BE2C (cell line): ENCODE measurements around the gene BST2.

ENCODE experiments used
- DNase-seq: peaks from one replicate; pipeline ENCODE4 v3.0.0-alpha.2; 2020
- H3K27me3 ChIP-seq: fragments of 250-450 bp; sonication (Bioruptor Pico); 2 replicates; pipeline ENCODE4 v1.5.1; 2020; ENCODE audit warnings: mild to moderate bottlenecking
- H3K36me3 ChIP-seq: fragments of 250-450 bp; sonication (Bioruptor Pico); 2 replicates; pipeline ENCODE4 v1.5.1; 2020; ENCODE audit warnings: mild to moderate bottlenecking
- H3K4me1 ChIP-seq: fragments of 250-450 bp; sonication (Bioruptor Pico); 2 replicates; pipeline ENCODE4 v1.5.1; 2020
- H3K4me3 ChIP-seq: 2 replicates; pipeline ENCODE4 v1.5.1; 2011; ENCODE audit warnings: low read depth, low read length
- H3K9me3 ChIP-seq: fragments of 250-450 bp; sonication (Bioruptor Pico); 2 replicates; pipeline ENCODE4 v1.5.1; 2020
- TF ChIP-seq, protein P1 (sequence below): IDR thresholded peaks from 2 replicates; pipeline ENCODE4 v1.5.1; 2012; ENCODE audit warnings: mild to moderate bottlenecking, low read depth, low read length

The BST2 gene

DNA sequence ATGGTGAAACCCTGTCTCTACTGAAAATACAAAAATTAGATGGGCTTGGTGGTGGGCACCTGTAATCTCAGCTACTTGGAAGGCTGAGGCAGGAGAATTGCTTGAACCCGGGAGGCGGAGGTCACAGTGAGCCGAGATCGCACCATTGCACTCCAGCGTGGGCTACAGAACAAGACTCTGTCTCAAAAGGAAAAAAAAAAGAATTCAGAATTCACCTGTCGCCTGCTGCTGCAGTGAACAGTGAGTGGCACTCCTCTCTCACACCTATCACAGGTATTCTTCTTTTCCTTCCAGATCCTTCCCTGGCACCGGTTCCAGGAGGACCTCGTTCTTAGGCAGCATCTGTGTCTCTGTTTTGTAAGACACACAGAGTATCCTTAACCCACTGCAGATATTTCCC lies 8.7 kb upstream of the BST2 start:
- no peaks in the 10 kb centered on the region for H3K27me3 ChIP-seq
- TF ChIP-seq, protein P1, sequence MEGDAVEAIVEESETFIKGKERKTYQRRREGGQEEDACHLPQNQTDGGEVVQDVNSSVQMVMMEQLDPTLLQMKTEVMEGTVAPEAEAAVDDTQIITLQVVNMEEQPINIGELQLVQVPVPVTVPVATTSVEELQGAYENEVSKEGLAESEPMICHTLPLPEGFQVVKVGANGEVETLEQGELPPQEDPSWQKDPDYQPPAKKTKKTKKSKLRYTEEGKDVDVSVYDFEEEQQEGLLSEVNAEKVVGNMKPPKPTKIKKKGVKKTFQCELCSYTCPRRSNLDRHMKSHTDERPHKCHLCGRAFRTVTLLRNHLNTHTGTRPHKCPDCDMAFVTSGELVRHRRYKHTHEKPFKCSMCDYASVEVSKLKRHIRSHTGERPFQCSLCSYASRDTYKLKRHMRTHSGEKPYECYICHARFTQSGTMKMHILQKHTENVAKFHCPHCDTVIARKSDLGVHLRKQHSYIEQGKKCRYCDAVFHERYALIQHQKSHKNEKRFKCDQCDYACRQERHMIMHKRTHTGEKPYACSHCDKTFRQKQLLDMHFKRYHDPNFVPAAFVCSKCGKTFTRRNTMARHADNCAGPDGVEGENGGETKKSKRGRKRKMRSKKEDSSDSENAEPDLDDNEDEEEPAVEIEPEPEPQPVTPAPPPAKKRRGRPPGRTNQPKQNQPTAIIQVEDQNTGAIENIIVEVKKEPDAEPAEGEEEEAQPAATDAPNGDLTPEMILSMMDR, result no peak

DNA sequence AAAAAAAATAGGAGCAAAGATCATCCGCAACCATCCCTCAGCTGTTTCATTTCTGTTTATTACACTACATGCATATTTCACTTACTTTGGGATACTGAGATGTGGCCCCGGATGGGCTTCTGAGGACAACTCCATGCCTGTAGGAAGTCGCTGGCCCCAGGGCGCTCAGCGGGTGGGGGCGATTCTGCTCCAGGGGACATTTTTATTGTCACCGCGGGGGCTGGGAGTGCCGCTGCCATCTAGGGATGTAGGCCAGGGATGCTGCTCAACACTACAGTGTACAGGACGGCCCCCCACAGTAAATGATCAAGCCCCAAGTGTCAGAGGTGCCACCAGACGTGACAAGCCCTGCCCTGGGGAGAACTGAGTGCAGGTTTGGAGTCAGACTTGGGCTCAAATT lies 6.4 kb upstream of the BST2 start:
- TF ChIP-seq, protein P1, result no peak
- H3K4me3 ChIP-seq, result no peak overlapping the region
- no peak for DNase-seq
- H3K9me3 ChIP-seq, result no peaks in the 10 kb centered on the region; the same call in 1 of the 2 replicates
- no peaks in the 10 kb centered on the region for H3K27me3 ChIP-seq
- no peaks in the 10 kb centered on the region for H3K36me3 ChIP-seq
- H3K4me1 ChIP-seq, result peaks cover 15% of the 10 kb centered on the region

More for the DNA sequence above, 8.7 kb upstream of the BST2 start:
- Histone ChIP-seq H3K4me3 (no peak overlapping the region), H3K36me3 (no peaks in the 10 kb centered on the region), H3K4me1 (peaks cover 8% of the 10 kb centered on the region), H3K9me3 (no peaks in the 10 kb centered on the region; the same call in 1 of the 2 replicates)
- DNase-seq, result no peak

DNA sequence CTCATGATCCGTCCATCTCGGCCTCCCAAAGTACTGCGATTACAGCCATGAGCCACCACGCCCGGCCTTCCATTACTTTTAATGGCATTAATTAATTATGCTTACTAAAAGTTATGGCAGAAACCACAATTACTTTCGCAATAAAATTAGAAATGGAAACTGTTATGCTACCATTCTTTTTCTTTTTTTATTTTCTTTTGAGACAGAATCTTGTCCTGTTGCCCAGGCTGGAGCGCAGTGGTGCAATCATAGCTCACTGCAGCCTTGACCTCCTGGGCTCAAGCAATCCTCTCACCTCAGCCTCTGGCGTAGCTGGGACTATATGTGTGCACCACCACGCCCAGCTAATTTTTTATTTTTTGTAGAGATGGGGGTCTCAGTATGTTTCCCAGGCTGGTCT lies 4.6 kb upstream of the BST2 start:
- peaks cover 29% of the 10 kb centered on the region for H3K4me1 ChIP-seq

DNA sequence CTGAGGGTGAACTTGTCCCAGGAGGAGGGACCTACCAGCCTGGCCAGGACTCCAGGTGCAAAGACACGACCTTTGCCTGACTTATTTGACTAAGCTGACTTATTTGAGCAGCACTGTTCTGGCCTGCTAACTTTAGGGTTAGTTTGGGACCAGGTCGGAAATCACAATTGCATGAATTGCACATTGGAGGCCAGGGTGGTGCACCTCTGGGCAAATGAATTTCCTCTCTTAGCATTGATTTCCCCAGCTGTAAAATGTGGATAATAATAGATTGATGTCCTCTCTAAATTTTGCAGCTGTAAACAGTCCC lies 1.4 kb upstream of the BST2 start:
- Histone ChIP-seq H3K36me3 (no peaks in the 10 kb centered on the region), H3K27me3 (no peaks in the 10 kb centered on the region), H3K4me1 (peaks cover 23% of the 10 kb centered on the region), H3K9me3 (no peaks in the 10 kb centered on the region), H3K4me3 (no peak overlapping the region; the same call in 1 of the 2 replicates)
- TF ChIP-seq, protein P1, result no peak
- DNase-seq, result no peak

More for the DNA sequence above, 4.6 kb upstream of the BST2 start:
- DNase-seq, result no peak
- no peaks in the 10 kb centered on the region; the same call in 1 of the 2 replicates for H3K9me3 ChIP-seq
- no peaks in the 10 kb centered on the region for H3K36me3 ChIP-seq
- H3K4me3 ChIP-seq, result no peak overlapping the region
- TF ChIP-seq, protein P1, result no peak
- no peaks in the 10 kb centered on the region for H3K27me3 ChIP-seq

DNA sequence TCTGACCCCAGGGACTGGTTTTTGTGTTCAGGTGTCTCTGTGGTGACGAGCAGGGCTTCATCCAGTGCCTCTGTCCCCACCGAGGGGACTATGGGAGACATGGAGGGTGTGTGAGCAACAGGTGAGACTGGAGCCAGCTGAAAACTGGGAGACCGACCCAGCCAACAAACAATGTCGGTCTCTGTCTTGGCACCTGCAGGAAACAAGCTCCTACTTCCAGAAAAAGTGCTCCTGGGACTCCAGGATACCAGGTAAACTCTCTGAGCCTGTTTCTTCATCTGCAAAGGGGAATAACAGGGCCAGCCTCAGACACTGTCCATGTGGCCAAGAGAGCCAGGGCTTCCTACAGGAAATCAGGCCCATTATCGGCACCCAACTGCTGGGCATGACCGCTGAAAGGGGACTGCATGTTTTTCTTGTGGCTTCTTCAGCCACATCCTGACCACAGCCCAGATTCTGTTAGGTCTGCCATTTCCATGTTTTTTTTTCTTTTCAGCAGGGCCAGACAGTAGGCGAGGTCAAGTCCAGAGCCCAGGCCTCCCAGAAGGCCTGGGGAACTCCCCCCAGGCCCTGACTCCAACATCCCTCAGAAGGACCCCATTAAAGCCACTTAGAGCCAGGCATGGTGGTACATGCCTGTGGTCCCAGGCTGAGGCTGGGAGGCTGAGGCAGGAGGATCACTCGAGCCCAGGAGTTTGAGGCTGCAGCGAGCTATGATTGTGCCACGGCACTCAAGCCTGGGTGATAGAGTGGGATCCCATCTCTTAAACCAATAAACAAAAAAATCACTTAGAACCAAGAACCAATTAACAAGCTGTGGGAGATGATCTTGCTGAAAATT lies 836 bp upstream of the BST2 start:
- TF ChIP-seq, protein P1, result no peak
- no peaks in the 10 kb centered on the region for H3K36me3 ChIP-seq
- H3K4me3 ChIP-seq, result no peak overlapping the region
- H3K4me1 ChIP-seq, result peaks cover 22% of the 10 kb centered on the region
- no peak for DNase-seq
- no peaks in the 10 kb centered on the region for H3K27me3 ChIP-seq
- H3K9me3 ChIP-seq, result no peaks in the 10 kb centered on the region

DNA sequence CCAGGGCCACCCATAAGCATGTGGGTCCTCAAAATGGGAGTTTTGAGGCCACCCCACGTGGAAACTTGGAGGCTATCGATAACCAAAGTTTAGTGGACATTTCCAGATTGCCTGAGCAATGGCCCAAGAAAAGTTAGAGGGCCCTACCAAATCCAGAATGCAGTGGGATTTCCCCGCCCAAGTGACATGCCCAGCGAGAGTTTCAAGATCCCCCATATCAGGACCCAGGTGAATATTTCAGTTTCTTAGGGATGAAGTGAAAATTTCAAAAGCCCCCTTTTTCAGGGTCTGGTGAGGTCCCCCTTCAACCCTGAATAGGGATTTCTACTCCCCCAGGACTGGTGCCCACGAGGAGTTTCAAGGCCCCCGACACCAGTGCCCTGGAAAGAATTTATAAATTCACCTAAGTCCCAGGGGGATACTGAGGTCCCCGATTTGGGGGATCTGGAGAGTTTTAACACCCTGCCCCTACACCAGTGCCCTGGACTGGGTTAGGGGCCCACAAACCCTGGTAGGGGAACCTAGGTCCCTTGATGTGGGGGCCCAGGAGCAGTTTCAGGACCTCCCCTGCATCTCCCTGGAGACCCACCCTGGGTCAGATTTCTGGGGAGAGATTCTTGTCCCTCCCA lies 695 bp downstream of the BST2 start:
- Histone ChIP-seq H3K4me3 (no peak overlapping the region), H3K27me3 (no peaks in the 10 kb centered on the region)

More for the DNA sequence above, 695 bp downstream of the BST2 start:
- DNase-seq, result no peak
- H3K9me3 ChIP-seq, result no peaks in the 10 kb centered on the region
- TF ChIP-seq, protein P1, result no peak
- H3K4me1 ChIP-seq, result peaks cover 22% of the 10 kb centered on the region
- H3K36me3 ChIP-seq, result no peaks in the 10 kb centered on the region
